Psoas muscle (tissue), 8 donors: ENCODE results near the gene MBTPS1. TPM values are rescaled to one million over a fixed set of nuclear protein-coding genes. Genes with fewer than 3 reads are reported as not detected.

Experiments used
- ATAC-seq, 4 donors: fragments of 200-7000 bp; cut with Tn5 transposase; one replicate each; pipeline ENCODE4 v1.9.1; 2020; ENCODE audit warnings: moderate library complexity in 3 of 4, mild to moderate bottlenecking in 2 of 4
- DNase-seq, 2 donors: peaks; one replicate each; pipeline ENCODE4 v3.0.0-alpha.2; 2020
- H3K27ac ChIP-seq: fragments of 200-600 bp; one replicate; pipeline ENCODE4 v1.8.0; 2022
- H3K27me3 ChIP-seq, 3 donors: fragments of 200-600 bp in 1 of 3; one replicate each; pipeline versions ENCODE4 v1.6.1 to v1.8.0; 2013 to 2022; ENCODE audit warnings: low read length in 2 of 3, mild to moderate bottlenecking in 2 of 3, moderate library complexity in 1 of 3; ENCODE audit not compliant: insufficient read depth in 3 of 3
- H3K36me3 ChIP-seq, 2 donors: fragments of 200-600 bp in 1 of 2; one replicate each; pipeline versions ENCODE4 v1.6.1 to v1.8.0; 2013 to 2022; ENCODE audit warnings: low read depth in 1 of 2, mild to moderate bottlenecking in 1 of 2, moderate library complexity in 1 of 2; ENCODE audit not compliant: insufficient read depth in 1 of 2
- H3K4me1 ChIP-seq: fragments of 200-600 bp; one replicate; pipeline ENCODE4 v1.8.0; 2022
- H3K4me3 ChIP-seq: fragments of 200-600 bp; one replicate; pipeline ENCODE4 v1.8.0; 2022; ENCODE audit warnings: mild to moderate bottlenecking
- H3K9me3 ChIP-seq: fragments of 200-600 bp; one replicate; pipeline ENCODE4 v1.8.0; 2022
- CTCF ChIP-seq: fragments of 200-600 bp; IDR thresholded peaks from one replicate; pipeline ENCODE4 v1.8.0; 2022; ENCODE audit warnings: antibody characterized with exemption
- WGBS, 3 donors: extraction: QIAGEN DNeasy Blood & Tissue Kit; methylation state at CpG; one replicate each; pipeline versions ENCODE4 v1.1.6 to v1.1.7; 2013; 5-methylcytosine and 5-hydroxymethylcytosine counted together
- intact Hi-C, 2 donors: fragments of 100-400 bp; cut with DNase I; formaldehyde crosslinking; loops; one replicate each; pipeline versions ENCODE4 v1.11.0 to v1.14.2; 2022
- polyA plus RNA-seq, 3 donors: library from polyadenylated mRNA; stranded (reverse); fragments of 200-250 nt; gene quantifications; one replicate each; pipeline ENCODE4 v1.2.3, GENCODE V29; 2013
- total RNA-seq, 4 donors: library from RNA; stranded (reverse); fragmentation: NEBNext Ultra II Directional in 2 of 4; extraction: Animal tissue kit (Norgen Biotek cat#: 25700) in 2 of 4; gene quantifications; one replicate each; pipeline versions ENCODE4 v1.2.1 to v1.2.4, GENCODE V29; 2021 to 2023
- donor health status: healthy with polysubstance abuse.
- donor health status: DM: no; HTN: no; CAD: no; lungs with moderate emphysema.
- donor health status: Bipolar disorder and iron deficiency.
- donor health status: healthy.
- donor health status: DM: yes; HTN: yes; CAD: no.
- donor health status: DM: no; HTN: no; CAD: no.
- donor health status: DM: no; HTN: no; CAD: no.
- donor health status: DM: yes; HTN: yes; CAD: no.

MBTPS1 gene
- total and polyA plus RNA-seq, 7 donors, result 18.6 to 31.8 (median 28.8) TPM

GRCh38 chr16:84048871-84049270 is 67.9 kb downstream of the MBTPS1 start:
- H3K4me3 ChIP-seq, result no peak overlapping the region
- no peak for ATAC-seq
- 92 to 94% (median 94%) methylated on average over 13 of the region's 13 CpGs for WGBS, 3 donors
- H3K27me3 ChIP-seq, result no peaks in the 10 kb centered on the region
- peak in 1 of 2 donors; percentile 39 for DNase-seq
- H3K27ac ChIP-seq, result no peak overlapping the region
- H3K4me1 ChIP-seq, result no peaks in the 10 kb centered on the region
- intact Hi-C loops, result loop anchor here in 1 of 2 donors (5.0 kb wide), 1 partner anchor 72 kb away; no protein-coding TSS in a partner anchor
- H3K36me3 ChIP-seq, result peaks cover 0 to 44% of the 10 kb centered on the region in 2 donors
- H3K9me3 ChIP-seq, result no peaks in the 10 kb centered on the region
- TF ChIP-seq CTCF, result no peak

DNA sequence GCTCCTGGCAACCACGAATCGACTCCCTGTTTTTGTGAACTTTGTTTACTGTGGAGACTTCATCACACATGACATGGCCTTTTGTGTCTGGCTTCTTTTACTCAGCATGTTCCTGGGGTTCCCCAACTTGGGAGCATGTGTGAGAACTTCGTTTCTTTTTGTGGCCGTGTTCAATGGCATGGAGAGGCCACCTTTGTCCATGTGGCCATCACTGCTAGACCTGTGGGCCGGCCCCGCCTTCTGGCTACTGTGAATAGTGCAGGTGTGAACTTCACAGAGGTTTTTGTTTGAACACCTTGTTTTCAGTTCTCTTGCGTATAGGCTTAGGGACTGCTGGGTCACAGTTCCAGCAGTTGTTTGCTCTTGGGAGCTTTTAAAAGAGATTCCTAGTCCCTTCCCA is 68.5 kb downstream of the MBTPS1 start:
- TF ChIP-seq CTCF, result no peak
- H3K4me3 ChIP-seq, result no peak overlapping the region
- H3K27me3 ChIP-seq, result no peaks in the 10 kb centered on the region
- ATAC-seq (no peak), DNase-seq (peak in 1 of 2 donors; percentile 23)
- 79 to 95% (median 88%) methylated on average over 7 of the region's 7 CpGs for WGBS, 3 donors
- H3K36me3 ChIP-seq, result peaks cover 0 to 38% of the 10 kb centered on the region in 2 donors
- H3K4me1 ChIP-seq, result no peaks in the 10 kb centered on the region
- intact Hi-C loops, result loop anchor here in 1 of 2 donors (5.0 kb wide), 1 partner anchor 71 kb away; no protein-coding TSS in a partner anchor
- no peak overlapping the region for H3K27ac ChIP-seq
- no peaks in the 10 kb centered on the region for H3K9me3 ChIP-seq

GRCh38 chr16:84047626-84048025 is 69.1 kb downstream of the MBTPS1 start:
- DNase-seq (peak in 1 of 2 donors; percentile 57), ATAC-seq (peak in 1 of 4 donors; percentile 14)
- WGBS, 3 donors, result 84 to 96% (median 85%) methylated on average over 6 of the region's 6 CpGs
- Histone ChIP-seq H3K27ac (no peak overlapping the region), H3K4me1 (no peaks in the 10 kb centered on the region), H3K27me3 (no peaks in the 10 kb centered on the region), H3K36me3 (peaks cover 0 to 32% of the 10 kb centered on the region in 2 donors), H3K9me3 (no peaks in the 10 kb centered on the region), H3K4me3 (no peak overlapping the region)
- intact Hi-C loops, result loop anchor here in 1 of 2 donors (5.0 kb wide), 1 partner anchor 70 kb away; no protein-coding TSS in a partner anchor
- no peak for TF ChIP-seq CTCF

GRCh38 chr16:84047206-84047605 is 69.5 kb downstream of the MBTPS1 start:
- Histone ChIP-seq H3K27ac (no peak overlapping the region), H3K4me3 (no peak overlapping the region), H3K27me3 (no peaks in the 10 kb centered on the region), H3K4me1 (no peaks in the 10 kb centered on the region), H3K9me3 (no peaks in the 10 kb centered on the region), H3K36me3 (peaks cover 0 to 28% of the 10 kb centered on the region in 2 donors)
- ATAC-seq, result no peak
- 86 to 93% (median 86%) methylated on average over 6 of the region's 6 CpGs for WGBS, 3 donors
- DNase-seq, result peak in 1 of 2 donors; percentile 23
- intact Hi-C loops, result loop anchor here in 1 of 2 donors (5.0 kb wide), 1 partner anchor 70 kb away; no protein-coding TSS in a partner anchor
- TF ChIP-seq CTCF, result no peak
